GM15510 (cell line): Measurements from ENCODE around the gene NAT10.

Experiments used
- POLR2A ChIP-seq: IDR thresholded peaks from 3 replicates; pipeline ENCODE4 v1.6.1; 2011; ENCODE audit warnings: borderline replicate concordance; ENCODE audit not compliant: insufficient read length; ENCODE audit errors: extremely low read depth

NAT10 gene

GRCh38 chr11:34182425-34182824 lies 77.0 kb downstream of the NAT10 start:
- no peak for TF ChIP-seq POLR2A

- no peak for TF ChIP-seq POLR2A
These were observed 77.7 kb downstream of the NAT10 start for GRCh38 chr11:34182921-34183685.

DNA sequence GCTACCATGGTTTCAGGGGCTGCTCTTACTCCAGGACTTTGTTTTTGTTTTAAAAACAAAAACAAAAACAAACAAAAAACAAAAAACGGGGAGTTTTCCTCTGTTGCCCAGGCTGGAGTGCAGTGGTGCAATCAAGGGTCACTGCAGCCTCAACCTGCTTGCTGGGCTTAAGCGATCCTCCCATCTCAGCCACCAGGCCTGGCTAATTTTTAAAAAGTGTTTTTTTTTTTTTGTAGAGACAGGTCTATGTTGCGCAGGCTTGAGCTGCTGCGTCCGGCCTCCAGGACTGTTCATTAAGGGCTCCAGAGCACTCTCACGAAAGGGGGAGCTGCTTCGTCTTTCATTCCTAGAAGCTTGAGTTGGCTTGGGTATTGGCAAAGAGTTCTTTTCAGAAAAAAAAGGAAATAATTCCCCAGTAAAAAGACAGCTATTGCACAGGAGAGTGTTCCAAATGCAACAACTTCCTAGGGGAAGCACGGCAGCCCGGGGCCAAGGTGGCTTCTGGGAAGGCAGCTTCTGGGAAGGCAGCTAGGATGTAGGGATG lies 78.5 kb downstream of the NAT10 start:
- no peak for TF ChIP-seq POLR2A

DNA sequence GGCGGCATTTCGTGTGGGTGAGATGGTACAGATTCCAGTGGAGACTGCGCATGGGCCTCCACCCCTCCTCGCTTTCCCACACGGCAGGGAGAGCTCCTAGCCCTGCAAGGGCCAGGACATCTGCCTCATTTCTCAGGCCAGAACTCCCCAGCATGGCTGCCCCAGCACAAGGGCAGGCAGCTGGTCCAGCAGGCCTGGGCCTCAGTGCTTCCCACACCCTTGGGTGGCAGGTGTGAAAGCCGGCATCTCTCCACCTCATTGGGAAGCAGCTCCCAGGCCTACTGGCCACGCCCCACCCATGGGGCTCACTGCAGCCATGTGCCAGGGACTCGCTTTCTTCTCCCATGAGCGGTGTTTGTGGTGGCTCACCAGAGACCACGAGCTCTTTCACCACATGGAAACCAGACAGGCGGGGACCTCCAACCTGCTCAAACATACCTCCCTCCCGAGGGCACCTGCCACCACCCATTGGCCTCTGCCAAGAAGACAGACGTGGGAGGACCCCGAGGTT lies 79.1 kb downstream of the NAT10 start:
- TF ChIP-seq POLR2A, result no peak

- no peak for TF ChIP-seq POLR2A
These were observed 80.8 kb downstream of the NAT10 start for GRCh38 chr11:34185926-34186841.

DNA sequence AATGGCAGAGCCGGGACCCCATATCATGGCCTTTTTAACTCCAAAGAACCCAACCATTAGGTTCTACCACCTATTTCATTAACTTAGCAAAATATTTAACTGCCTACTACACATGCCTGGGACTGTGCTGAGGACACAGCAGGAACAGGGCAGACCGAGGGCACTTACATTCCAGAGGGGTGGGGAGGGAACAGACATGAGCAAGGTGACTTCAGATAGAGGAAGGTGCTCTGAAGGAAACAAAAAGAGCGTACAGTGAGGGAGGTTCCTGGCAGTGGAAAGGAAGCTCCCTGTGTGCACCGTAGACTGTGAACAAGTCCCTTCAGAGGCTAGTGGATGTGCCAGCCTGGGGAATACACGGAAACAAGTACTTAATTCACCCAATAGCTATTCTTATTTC lies 82.8 kb downstream of the NAT10 start:
- TF ChIP-seq POLR2A, result no peak

DNA sequence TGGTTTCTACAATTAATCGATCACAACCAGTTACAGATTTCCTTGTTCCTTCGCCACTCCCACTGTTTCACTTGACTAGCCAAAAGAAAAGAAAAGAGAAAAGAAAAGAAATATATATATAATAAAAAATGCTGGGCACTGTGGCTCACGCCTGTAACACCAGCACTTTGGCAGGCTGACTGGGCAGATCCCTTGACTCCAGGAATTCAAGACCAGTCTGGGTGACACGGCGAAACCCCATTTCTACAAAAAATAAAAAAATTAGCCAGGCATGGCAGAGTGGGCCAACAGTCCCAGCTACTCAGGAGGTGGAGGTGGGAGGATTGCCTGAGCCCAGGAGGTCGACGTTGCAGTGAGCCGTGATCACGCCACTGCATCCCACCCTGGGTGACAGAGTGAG lies 83.8 kb downstream of the NAT10 start:
- no peak for TF ChIP-seq POLR2A

DNA sequence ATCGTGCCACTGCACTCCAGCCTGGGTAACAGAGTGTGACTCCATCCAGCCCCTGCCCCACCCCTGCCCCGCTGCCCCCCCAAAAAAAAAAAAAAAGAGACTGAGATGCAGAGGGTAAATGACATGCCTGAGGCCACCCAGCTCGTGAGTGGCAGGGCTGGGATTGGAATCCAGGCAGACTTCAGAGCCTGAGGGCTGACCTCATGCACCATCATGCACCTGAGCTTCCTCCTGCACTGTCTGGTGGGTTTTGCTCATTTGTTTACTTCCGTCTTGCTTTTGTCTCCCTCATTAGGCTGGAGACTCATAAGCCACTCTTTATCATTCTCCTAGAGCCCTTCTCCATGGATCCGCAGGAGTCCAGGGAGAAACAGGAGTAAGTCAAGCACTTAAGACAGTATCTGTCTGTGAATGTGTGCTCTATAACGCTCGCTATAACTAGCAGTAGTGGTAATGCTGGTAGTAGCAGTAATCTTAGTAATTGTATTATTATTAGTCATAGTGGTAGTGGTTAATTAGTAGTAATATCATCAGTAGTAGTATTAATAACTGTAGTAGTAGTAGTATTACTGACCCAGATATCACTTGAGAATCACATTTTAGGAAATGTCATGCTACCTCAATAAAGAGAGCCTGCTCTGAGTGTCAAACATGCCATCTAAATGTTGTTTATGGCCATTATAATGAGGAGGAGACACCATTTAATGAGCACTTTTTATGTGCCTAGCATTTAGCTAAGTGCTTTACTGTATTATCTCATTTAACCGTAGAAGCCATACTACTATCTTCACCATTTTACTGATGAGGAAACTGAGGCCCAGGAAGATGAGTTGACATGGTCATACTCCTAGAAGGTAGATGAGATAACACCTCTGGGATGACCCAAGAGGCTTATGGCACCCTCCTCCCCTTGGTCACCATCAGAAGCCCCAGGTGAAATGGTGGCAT lies 85.0 kb downstream of the NAT10 start:
- no peak for TF ChIP-seq POLR2A

GRCh38 chr11:34191578-34191977 lies 86.1 kb downstream of the NAT10 start:
- no peak for TF ChIP-seq POLR2A

DNA sequence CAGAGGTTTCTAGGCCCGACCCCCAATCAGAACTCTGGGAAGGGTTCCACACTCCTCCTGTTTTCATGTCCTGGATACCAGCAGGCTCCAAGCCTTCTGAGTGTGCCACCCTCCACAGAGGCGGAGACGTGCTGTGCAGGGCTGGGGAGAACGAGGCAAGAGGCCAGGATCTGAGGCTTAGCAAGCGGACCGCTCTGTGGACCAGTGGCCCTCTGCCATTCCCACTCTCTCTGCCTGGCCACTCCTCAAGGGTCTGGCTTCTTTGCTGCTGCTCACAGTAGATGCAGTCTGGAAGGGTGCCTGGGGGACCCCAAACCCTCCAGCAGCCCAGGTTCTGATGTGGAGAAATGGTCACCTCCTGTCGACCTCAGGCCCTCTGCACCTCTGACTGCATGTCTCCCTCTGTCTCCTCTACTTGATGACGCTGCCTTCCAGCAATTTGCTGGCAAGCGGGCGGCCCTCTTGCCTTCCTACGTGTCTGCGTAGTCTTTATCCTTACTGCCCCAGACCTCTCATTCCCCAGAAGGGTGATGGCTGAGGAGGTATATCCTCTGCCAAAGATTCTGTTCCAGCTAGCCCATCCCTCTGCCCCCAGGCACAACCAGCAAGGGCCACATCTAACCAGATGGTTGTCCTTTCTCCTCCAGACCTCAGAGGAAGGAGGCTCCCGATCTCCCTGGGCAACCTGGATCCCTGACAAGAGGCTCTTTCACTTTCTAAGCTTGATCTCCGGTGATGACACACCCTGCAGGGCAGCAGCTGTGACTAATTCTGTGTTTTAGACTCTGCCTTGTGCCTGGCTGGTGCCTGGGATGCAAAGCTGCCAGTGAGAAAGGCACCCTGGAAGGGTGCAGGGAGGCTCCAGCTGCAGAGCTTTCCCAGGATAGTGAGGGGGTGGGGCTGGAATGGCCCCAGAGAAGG lies 87.3 kb downstream of the NAT10 start:
- TF ChIP-seq POLR2A, result no peak

DNA sequence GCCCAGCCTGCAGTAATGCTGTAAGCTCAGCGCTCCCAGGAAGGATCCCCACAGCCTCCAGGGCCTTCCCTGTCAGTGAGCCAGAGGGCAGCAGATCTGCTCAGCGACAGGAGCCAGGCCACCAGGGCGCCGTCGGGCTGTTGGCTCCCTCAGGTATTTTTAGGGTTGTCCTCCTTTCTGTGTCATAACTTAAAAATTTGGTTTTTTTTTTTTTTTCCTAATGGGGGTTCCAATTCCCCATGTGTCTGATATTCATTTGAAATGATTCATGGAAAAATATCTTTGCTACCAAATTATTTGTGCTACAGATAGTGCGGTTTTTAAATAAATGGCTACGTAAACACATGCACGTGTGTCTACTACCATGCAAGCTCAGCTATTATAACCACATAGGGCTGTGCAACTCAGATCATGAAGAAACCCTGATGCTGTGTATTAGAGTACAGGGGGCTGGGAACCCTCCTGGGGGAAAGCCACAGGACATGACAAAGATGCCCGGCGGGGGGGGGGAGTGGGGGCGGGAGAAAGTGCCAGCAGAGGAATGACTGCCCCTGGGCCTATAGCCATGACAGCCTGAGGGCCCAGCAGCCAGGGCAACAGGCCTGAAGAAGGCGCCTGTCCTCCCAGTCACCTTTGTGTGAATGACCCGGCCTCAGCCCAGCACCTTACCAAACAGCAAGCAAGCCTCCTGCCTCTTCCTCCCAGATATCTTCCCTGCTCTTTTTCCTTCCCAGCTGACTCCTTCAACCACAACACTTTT lies 89.3 kb downstream of the NAT10 start:
- TF ChIP-seq POLR2A, result no peak
